HG03460 (cell line): ENCODE data around the gene PAM16.
"Not testable (repeated sequence)": the region's sequence is repeated elsewhere in the genome, so short reads cannot be mapped to it uniquely, and the experiment has no call there.

Experiments
- ATAC-seq: cut with Tn5 transposase; IDR thresholded peaks from one replicate; pipeline ENCODE4 v1.9.1; 2021; ENCODE audit not compliant: unreplicated experiment

PAM16 gene

GRCh38 chr16:4336701-4337539 is 14.2 kb downstream of the PAM16 start:
- ATAC-seq = no peak

DNA sequence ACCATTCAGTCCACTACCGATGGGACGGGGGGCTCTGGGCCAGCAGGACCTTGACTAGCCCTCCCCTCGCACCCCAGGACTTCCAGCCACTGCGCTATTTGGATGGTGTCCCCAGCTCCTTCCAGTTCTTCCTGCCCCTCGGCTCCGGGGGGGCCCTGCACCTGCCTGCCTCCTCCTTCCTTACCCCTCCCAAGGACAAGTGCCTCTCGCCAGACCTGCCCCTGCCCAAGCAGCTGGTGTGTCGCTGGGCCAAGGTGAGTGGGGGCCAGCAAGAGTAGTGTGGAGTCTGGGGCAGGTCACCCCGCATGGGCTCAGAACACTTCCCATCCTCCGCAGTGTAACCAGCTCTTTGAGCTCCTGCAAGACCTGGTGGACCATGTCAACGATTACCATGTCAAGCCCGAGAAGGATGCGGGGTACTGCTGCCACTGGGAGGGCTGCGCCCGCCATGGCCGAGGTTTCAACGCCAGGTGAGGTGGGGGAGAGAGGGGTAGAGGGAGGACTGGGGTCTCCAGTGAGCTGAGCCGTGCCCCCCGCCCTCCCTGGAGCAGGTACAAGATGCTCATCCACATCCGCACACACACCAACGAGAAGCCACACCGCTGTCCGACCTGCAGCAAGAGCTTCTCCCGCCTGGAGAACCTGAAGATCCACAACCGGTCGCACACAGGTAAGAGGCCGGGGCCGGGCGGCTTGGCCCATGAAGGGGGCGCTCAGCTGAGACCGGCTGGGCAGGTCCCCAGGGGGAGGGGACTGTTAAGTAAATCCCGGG is 16.2 kb downstream of the PAM16 start:
- no peak for ATAC-seq

GRCh38 chr16:4333714-4334113 is 17.4 kb downstream of the PAM16 start:
- not testable (repeated sequence) for ATAC-seq

GRCh38 chr16:4333308-4333638 is 17.8 kb downstream of the PAM16 start:
- ATAC-seq = no peak

DNA sequence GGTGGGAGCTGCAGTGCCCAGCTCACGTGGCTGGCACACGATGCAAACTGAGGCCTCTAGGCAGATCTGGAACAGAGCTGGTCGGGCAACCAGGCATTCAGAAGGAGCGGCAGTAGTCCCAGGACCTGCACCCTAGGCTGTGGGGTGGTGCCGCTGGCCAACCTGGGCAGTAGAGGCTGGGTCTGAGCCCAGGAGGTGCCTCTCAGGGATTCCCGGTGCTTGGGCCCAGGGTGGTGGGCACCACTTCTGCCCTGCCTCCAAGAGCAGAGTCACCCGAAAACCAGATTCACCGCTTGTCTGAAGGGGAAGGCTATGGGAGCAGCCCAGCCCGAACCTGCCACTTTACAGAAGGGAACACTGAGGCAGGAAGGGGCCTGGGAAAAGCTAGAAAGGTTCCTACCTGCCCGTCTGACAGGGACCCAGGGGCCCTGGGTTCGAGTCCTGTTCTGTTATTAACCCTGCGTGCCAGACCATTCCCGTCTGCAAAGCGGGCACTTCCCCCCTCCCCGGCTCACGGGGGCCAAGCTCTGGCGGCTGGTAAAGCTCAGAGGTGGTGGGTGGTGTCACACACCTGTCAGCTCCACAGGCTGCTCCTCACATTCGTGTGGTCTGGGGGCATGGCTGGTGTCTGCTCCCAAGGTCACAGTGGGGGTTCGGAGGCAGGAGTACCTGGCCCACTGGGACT is 18.4 kb downstream of the PAM16 start:
- no peak for ATAC-seq

DNA sequence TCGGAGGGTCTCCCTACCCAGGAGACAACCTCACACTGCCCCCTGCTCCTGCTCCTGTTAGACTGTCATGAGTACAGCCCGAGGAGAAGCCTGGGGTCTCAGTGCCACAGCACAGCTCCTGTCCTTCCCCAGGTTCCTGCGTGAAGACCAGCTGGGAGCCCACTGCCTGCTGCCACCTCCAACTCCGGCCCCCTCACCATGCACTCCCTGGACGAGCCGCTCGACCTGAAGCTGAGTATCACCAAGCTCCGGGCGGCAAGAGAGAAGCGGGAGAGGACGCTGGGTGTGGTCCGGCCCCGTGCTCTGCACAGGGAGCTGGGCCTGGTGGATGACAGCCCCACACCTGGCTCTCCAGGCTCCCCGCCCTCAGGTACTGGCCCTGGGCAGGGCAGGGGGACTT is 19.0 kb downstream of the PAM16 start:
- no peak for ATAC-seq

DNA sequence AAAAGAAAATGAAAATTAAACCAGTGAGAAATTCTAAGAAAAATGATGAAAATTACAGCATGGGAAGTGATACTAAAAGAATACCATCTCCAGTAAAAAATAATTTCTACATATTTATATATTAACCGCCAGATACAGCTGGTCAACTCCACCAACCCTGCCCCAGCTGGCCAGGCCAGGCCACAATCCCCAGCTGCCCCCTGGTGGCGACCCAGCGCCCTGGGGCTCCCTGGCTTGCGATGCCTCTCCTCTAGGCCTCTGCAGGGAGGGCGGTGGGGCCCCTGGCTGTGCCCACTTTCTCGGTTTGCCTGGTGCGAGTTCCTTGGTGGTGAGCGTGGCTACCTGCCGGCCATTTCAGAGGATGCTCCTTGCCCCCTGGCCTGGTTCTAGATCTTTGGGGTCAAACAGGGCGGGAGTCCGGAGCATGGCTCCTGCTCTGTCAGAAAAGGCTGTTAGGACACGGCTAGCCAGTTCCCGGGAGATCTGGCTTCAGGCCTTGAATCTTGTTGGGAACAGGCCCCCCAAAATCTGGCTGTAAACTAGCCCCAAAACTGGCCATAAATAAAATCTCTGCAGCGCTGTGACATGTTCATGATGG is 20.7 kb downstream of the PAM16 start:
- no peak for ATAC-seq

GRCh38 chr16:4328782-4329775 is 22.0 kb downstream of the PAM16 start:
- no peak for ATAC-seq

DNA sequence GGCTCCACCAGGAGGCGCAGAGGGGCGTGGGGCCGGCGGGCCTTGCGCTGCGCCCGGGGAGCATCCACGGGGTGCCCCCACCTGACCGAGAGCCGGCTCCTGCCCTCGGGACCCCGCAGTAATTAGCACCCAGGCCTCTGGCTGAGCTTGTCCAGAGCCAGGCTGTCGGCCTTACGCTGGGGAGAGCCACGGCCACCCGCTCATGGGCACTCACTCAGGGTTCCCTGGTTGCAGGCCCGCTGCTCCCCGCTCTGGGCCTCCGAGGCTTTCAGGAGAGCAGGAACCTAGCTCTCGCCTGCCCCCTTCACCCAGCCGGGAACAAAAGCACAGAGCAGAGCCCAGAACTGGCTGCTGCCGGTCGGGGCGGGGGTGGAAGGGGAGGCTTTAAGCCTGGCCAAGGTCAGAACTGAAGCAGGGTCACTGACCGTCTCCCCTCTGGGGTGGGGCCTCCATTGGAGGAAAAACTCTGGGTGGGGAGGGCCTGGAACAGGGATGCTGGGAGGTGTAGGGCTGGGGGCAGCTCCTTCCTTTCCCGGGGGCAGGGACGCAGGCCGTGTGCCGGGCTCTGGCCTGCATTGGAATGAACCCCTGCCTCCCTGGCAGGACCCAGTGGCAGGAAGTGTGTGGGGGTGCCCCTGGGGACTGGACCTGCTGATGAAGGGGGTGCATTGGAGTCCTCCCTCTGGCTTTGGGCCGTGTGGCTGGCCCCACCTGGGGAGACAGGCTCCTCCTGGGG is 22.9 kb downstream of the PAM16 start:
- no peak for ATAC-seq

GRCh38 chr16:4327386-4328045 is 23.6 kb downstream of the PAM16 start:
- ATAC-seq = no peak

DNA sequence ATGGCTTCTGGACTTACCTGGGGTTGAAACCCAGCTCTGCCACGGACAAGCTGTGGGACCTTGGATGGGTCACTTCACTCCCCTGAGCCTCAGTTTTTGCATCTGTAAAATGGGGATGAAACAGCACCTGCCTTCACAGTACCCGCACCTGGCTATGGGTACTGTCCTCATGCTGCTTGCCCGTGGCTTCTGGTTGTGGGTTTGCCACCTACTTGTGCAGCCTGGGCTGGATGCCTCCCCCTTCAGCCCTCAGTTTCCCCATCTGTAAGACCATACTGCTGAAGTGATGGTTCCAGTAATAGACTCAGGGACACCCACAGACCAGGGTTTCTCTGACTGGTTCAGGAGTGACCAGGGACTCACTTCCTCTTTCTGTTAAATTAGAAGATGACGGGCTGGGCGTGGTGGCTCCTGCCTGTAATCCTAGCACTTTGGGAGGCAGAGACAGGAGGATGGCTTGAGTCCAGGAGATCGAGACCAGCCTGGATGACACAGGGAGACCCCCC is 25.8 kb downstream of the PAM16 start:
- no peak for ATAC-seq

- ATAC-seq = no peak
Measured at GRCh38 chr16:4324492-4325252, 26.4 kb downstream of the PAM16 start.

- no peak for ATAC-seq
Measured at GRCh38 chr16:4323845-4324488, 27.2 kb downstream of the PAM16 start.

- no peak for ATAC-seq
Measured at GRCh38 chr16:4323071-4323844, 27.9 kb downstream of the PAM16 start.

DNA sequence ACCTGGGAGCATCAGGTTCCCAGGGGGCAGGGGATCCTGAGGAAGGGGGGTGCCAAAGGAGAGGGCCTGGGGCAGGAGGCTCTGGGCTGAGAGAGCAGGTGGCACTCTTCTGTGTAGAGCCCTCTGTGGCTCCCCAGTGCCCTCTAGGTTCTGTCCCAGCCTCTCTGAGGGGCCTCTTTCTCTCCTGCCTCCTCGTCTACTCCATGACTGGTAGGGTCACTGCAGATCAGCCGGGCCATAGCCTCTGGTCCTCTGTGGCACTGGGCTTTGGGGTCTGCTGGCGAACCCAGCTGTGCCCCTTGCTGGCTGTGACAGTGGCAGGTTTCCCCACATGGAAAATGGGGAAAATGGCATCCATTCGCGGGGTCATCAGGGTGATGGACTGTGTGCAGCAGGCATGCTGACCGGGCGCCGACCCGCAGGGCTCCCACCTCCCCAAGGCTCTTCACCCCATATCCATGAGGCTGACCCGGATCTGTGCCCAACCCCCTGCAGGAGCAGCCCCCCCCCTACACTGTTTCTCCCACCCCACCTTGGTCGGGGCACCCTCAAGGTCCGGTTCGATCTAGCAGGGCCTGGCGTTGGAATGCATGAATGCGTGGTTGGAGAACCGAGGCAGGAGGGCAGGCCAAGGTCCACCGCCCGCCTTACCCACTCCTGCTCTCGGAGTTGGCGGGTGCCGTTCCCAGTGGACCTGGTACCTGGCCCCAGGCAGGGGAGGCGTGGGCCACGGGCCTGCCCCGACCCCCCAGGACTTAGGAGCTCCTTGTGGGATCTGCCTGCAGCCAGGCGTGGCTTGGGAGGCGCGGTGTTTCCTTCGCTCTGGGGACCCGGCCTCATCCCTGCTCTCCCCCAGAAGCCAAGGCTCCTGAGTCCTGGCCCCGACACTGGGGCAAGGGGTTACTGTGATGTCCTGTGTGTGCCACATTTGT is 28.7 kb downstream of the PAM16 start:
- no peak for ATAC-seq
